Measurements from ENCODE around the gene MCTP2.

MCTP2 gene

DNA sequence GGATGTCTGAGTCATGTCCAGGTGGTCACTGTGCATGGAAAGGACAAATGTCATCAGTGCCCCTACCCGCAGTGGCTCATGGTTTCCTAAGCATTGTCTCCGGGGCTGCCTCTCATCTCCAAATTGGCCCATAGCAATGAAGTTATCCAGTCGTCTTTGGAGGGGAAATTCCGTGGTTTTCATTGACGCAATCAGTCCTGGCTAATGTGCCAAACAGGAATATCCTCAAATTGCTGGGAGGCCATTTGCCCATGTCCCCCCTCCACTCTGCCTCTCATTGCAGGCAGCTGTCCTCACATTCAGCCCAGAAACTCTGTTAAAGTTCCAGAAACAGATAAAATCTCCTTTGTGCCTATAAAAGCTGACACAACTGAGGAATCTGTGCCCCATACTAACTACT is 81.6 kb downstream of the MCTP2 start:
- POLR2A ChIA-PET (ENCODE audit: low non-redundant PET) = no interaction called here
- DNase-seq (ENCODE audit: low spot score) = no peak
- TF ChIP-seq CTCF (conservative IDR thresholded peaks at IDR 0.05; ENCODE audit: low read depth) = no peak
- H3K27ac ChIP-seq = no peak overlapping the region
- CTCF ChIA-PET = interaction anchor here (0.8 kb wide), 1 partner anchor 12 kb away, joined by 3 read pairs; no protein-coding TSS in a partner anchor

DNA sequence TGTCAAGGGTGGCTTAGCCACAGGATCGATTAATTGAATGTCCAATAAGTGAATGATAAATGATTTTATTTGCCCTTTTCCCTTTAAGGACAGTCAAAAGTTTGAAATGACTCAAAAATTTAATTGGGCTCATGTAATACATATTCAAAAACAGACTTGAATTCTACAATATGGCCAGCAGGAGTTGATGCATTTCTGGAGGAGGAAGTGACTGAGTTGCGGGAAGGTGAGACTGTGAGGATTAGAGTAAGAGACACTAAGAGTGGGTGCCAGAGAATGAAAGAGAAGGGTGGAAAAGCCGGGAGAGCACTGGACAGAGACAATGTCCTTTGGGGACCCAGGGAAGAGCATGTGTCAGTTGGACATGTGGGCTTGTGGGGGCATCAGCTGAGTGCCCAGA is 83.3 kb downstream of the MCTP2 start:
- ChIA-PET CTCF (interaction anchor here (0.6 kb wide), 1 partner anchor 1298 kb away, joined by 4 read pairs; no protein-coding TSS in a partner anchor), POLR2A (ENCODE audit: low non-redundant PET) (interaction anchor here (0.7 kb wide), 1 partner anchor 82 kb away, joined by 3 read pairs; no protein-coding TSS in a partner anchor)
- DNase-seq (ENCODE audit: low spot score) = no peak
- no peak for TF ChIP-seq CTCF (conservative IDR thresholded peaks at IDR 0.05; ENCODE audit: low read depth)
- no peak overlapping the region for H3K27ac ChIP-seq

DNA sequence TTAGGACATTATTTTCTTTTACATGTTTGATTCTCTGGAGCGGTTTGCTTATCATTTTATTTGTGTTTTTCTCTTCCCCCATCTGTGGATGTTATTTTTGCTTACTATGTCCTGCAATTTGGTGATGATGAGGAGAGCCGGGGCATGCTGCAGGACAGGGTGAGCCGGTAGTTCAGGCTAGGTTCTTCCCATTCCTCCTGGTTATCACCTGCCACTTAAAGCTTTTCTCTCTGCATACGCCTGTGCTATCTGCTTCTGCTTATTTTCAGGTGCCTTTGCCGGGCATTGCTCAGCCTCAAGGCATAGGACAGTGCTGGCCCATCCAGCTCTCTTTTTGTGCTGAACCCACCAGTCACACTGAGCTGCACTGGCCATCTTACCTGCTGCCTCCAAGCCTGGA is 85.8 kb downstream of the MCTP2 start:
- no peak for TF ChIP-seq CTCF (conservative IDR thresholded peaks at IDR 0.05; ENCODE audit: low read depth)
- no peak overlapping the region for H3K27ac ChIP-seq
- ChIA-PET CTCF (interaction anchor here (0.7 kb wide), 2 partner anchors 47 to 1975 kb away, joined by 3 read pairs; no protein-coding TSS in a partner anchor), POLR2A (ENCODE audit: low non-redundant PET) (no interaction called here)
- no peak for DNase-seq (ENCODE audit: low spot score)

DNA sequence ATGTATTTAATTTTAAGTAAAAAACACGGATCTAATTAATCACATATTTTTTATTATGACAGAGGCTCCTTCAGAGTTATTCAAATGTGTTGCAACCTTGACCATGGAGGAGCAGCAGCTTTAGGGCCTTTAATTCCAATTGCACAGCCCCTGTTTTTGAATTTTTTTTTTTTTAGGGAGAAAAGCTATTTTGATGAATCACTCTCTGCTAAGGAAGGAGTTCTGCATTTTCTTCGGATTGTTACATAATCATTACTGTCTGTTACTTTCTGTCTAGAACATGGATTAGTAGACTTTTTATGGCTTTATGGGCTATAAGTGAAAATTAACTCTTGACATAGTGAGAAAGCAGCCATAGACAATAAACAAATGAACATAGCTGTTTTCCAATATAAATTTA is 90.8 kb downstream of the MCTP2 start:
- no peak for TF ChIP-seq CTCF (conservative IDR thresholded peaks at IDR 0.05; ENCODE audit: low read depth)
- DNase-seq (ENCODE audit: low spot score) = no peak
- ChIA-PET POLR2A (ENCODE audit: low non-redundant PET) (no interaction called here), CTCF (interaction anchor here (6.5 kb wide), 1 partner anchor 159 kb away, joined by 115 read pairs; no protein-coding TSS in a partner anchor)
- H3K27ac ChIP-seq = no peak overlapping the region

DNA sequence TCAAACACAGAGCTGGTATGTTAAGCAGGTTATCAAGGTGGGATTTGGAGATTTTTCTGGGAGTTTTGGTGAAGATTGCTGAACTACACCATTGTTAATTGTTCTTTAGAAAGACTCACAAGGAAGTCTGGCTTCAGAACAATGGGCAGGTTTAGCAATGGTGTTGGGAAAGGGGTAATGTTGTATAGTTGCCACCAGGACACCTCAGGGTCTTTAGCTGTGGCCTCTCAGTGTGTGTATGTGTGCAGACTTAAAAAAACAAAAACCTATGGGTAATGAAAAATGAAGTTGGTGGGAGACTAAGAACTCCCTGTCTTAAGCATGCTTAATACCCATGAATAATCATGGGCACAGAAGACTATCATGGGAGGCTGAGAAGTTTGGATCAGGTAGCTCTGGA is 91.7 kb downstream of the MCTP2 start:
- CTCF ChIA-PET = interaction anchor here (0.6 to 6.5 kb wide), 7 partner anchors 19 to 1525 kb away, joined by 3 to 115 read pairs (median 3); no protein-coding TSS in a partner anchor
- H3K27ac ChIP-seq = no peak overlapping the region
- POLR2A ChIA-PET (ENCODE audit: low non-redundant PET) = no interaction called here
- no peak for DNase-seq (ENCODE audit: low spot score)
- no peak for TF ChIP-seq CTCF (conservative IDR thresholded peaks at IDR 0.05; ENCODE audit: low read depth)

DNA sequence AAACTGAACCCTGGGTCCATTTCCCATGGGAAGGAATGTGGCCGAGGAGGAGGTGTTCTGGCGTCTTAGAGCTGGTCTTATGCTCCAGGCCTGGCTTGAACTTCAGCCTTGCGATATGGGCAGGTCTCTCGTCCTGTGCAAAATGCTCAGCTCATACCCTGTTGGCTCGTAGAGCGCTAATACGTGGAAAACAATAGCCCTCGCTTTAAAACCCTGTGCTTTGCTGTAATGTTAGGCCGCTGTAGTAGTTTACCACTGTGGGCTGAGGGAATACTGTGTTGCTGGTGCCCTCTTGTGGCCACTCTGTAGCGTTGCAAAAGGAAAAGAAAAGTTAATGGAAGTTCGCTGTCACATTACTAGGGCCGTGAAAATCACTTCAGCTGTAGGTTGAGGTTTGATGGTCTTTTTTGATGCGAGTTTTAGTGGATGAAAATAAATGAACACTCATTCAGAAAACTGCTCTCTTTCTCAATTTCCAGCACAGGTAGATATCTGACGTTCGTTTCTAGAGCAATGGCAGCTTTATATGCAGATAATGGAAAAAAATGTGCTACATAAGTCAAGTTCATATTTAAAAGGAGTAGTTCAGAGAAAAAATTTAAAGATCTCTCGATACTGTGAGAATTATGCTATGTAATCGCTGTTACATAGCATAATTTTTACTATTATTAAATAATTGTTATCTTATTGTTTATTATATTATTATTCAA is 92.9 kb downstream of the MCTP2 start:
- H3K27ac ChIP-seq = no peak overlapping the region
- TF ChIP-seq CTCF (conservative IDR thresholded peaks at IDR 0.05; ENCODE audit: low read depth) = peak; percentile 95
- ChIA-PET CTCF (interaction anchor here (0.6 to 6.5 kb wide), 19 partner anchors 8 to 1617 kb away, joined by 3 to 115 read pairs (median 4); no protein-coding TSS in a partner anchor), POLR2A (ENCODE audit: low non-redundant PET) (no interaction called here)
- DNase-seq (ENCODE audit: low spot score) = peak; percentile 70

Data from RWPE1 (cell line).